AG09309 (cell line): ENCODE data around the gene ZNF23.

ENCODE experiments used
- DNase-seq: peaks from one replicate; pipeline ENCODE4 v3.0.0-alpha.2; 2010; ENCODE audit warnings: low read depth
- H3K4me3 ChIP-seq: 2 replicates; pipeline ENCODE4 v1.5.1; 2011; ENCODE audit warnings: mild to moderate bottlenecking, low read depth, low read length, moderate library complexity; ENCODE audit not compliant: control insufficient read depth
- CTCF ChIP-seq: IDR thresholded peaks from 2 replicates; pipeline ENCODE4 v1.5.1; 2011; ENCODE audit warnings: mild to moderate bottlenecking, low read depth, low read length, inconsistent platforms; ENCODE audit not compliant: insufficient read depth, control insufficient read depth; ENCODE audit errors: missing control alignments

The ZNF23 gene

GRCh38 chr16:71482569-71482968 is 20.5 kb upstream of the ZNF23 start:
- DNase-seq, result no peak
- no peak for TF ChIP-seq CTCF
- no peak overlapping the region for H3K4me3 ChIP-seq

- TF ChIP-seq CTCF, result no peak
- no peak overlapping the region for H3K4me3 ChIP-seq
- no peak for DNase-seq
These were observed 18.9 kb upstream of the ZNF23 start for GRCh38 chr16:71480956-71481355.

- TF ChIP-seq CTCF, result peak; percentile 53
- no peak for DNase-seq
- no peak overlapping the region for H3K4me3 ChIP-seq
These were observed 17.4 kb upstream of the ZNF23 start for GRCh38 chr16:71479420-71479819.

- no peak for DNase-seq
- TF ChIP-seq CTCF, result no peak
- no peak overlapping the region for H3K4me3 ChIP-seq
These were observed 14.5 kb upstream of the ZNF23 start for GRCh38 chr16:71476457-71477124.

- no peak for DNase-seq
- no peak overlapping the region for H3K4me3 ChIP-seq
- no peak for TF ChIP-seq CTCF
These were observed 12.8 kb upstream of the ZNF23 start for GRCh38 chr16:71474864-71475263.

- no peak for DNase-seq
- no peak overlapping the region for H3K4me3 ChIP-seq
- TF ChIP-seq CTCF, result no peak
These were observed 11.8 kb upstream of the ZNF23 start for GRCh38 chr16:71473891-71474290.
